ENCODE results near the gene RARB. TPM values are rescaled to one million over a fixed set of nuclear protein-coding genes. Genes with fewer than 3 reads are reported as not detected.

RARB gene
- total and polyA plus RNA-seq, 10 donors = 1.5 to 13.0 (median 7.5) TPM

- Histone ChIP-seq H3K4me3 (no peak overlapping the region), H3K27ac (no peak overlapping the region), H3K4me1 (peaks cover 0 to 6% (median 0%) of the 10 kb centered on the region in 6 donors), H3K9me3 (no peaks in the 10 kb centered on the region), H3K27me3 (replicated peaks in 1 of 7) (peaks cover 0 to 5% (median 0%) of the 10 kb centered on the region in 7 donors), H3K36me3 (no peaks in the 10 kb centered on the region)
- 90 to 97% (median 93%) methylated on average over 10 of the region's 10 CpGs for WGBS, 5 donors
- intact Hi-C loops (cut with DNase I; ENCODE audit: low total_unique reads) = no loop called here
- no peak for TF ChIP-seq POLR2AphosphoS5 (IDR thresholded peaks at IDR 0.05)
- no peak for TF ChIP-seq POLR2A (IDR thresholded peaks at IDR 0.05)
- TF ChIP-seq CTCF (IDR thresholded peaks at IDR 0.05 in 8 of 11, conservative IDR thresholded peaks at IDR 0.05 in 3 of 11) = no peak
- DNase-seq = no peak
Observed at GRCh38 chr3:25511972-25512721, 84.1 kb downstream of the RARB start.

- DNase-seq = no peak
- intact Hi-C loops (cut with DNase I; ENCODE audit: low total_unique reads) = no loop called here
- Histone ChIP-seq H3K36me3 (no peaks in the 10 kb centered on the region), H3K9me3 (no peaks in the 10 kb centered on the region), H3K27ac (no peak overlapping the region), H3K4me3 (no peak overlapping the region), H3K27me3 (replicated peaks in 1 of 7) (peaks cover 0 to 5% (median 0%) of the 10 kb centered on the region in 7 donors), H3K4me1 (peaks cover 0 to 6% (median 0%) of the 10 kb centered on the region in 6 donors)
- WGBS, 5 donors = 55 to 68% (median 61%) methylated on average over 3 of the region's 3 CpGs
- no peak for TF ChIP-seq CTCF (IDR thresholded peaks at IDR 0.05 in 8 of 11, conservative IDR thresholded peaks at IDR 0.05 in 3 of 11)
- no peak for TF ChIP-seq POLR2AphosphoS5 (IDR thresholded peaks at IDR 0.05)
- TF ChIP-seq POLR2A (IDR thresholded peaks at IDR 0.05) = no peak
Observed at GRCh38 chr3:25513642-25514266, 85.7 kb downstream of the RARB start.

- H3K27ac ChIP-seq = no peak overlapping the region
Observed at GRCh38 chr3:25515171-25515570, 87.1 kb downstream of the RARB start.

More at GRCh38 chr3:25515171-25515570, 87.1 kb downstream of the RARB start:
- DNase-seq = no peak
- H3K36me3 ChIP-seq = no peaks in the 10 kb centered on the region
- no peaks in the 10 kb centered on the region for H3K9me3 ChIP-seq
- peaks cover 0 to 6% (median 0%) of the 10 kb centered on the region in 6 donors for H3K4me1 ChIP-seq
- H3K27me3 ChIP-seq (replicated peaks in 1 of 7) = peaks cover 0 to 5% (median 0%) of the 10 kb centered on the region in 7 donors
- intact Hi-C loops (cut with DNase I; ENCODE audit: low total_unique reads) = no loop called here
- TF ChIP-seq POLR2AphosphoS5 (IDR thresholded peaks at IDR 0.05) (no peak), CTCF (IDR thresholded peaks at IDR 0.05 in 8 of 11, conservative IDR thresholded peaks at IDR 0.05 in 3 of 11) (no peak), POLR2A (IDR thresholded peaks at IDR 0.05) (no peak)
- no peak overlapping the region for H3K4me3 ChIP-seq
